WTC11 (cell line): ENCODE results near the gene MGRN1. TPM values are rescaled to one million over a fixed set of nuclear protein-coding genes. Genes with fewer than 3 reads are reported as not detected.

Experiments
- ATAC-seq: fragments of 200-7000 bp; cut with Tn5 transposase; 2 replicates; pipeline ENCODE4 v1.10.0; 2021; ENCODE audit warnings: mild to moderate bottlenecking, moderate library complexity
- CTCF ChIA-PET: fragments of 300-600 bp; sonication (Branson Sonifier 250); formaldehyde crosslinking; loops from one replicate; lab custom pipeline; 2021; ENCODE audit warnings: antibody characterized with exemption; lab: Charles Lee
- POLR2A ChIA-PET: fragments of 350-600 bp; sonication (Branson Sonifier 250); formaldehyde crosslinking; loops from one replicate; lab custom pipeline; 2021; ENCODE audit warnings: antibody characterized with exemption; lab: Charles Lee
- DNase-seq: peaks from one replicate; pipeline ENCODE4 v3.0.0; 2021; ENCODE audit warnings: low spot score
- H3K27ac Mint-ChIP-seq: 2 replicates; pipeline ENCODE4 v1.8.0; 2021; ENCODE audit warnings: mixed read lengths
- H3K27me3 Mint-ChIP-seq: 2 replicates; pipeline ENCODE4 v1.8.0; 2021; ENCODE audit warnings: low read depth, mild to moderate bottlenecking, moderate library complexity, mixed read lengths
- H3K36me3 Mint-ChIP-seq: 2 replicates; pipeline ENCODE4 v1.8.0; 2021; ENCODE audit warnings: mixed read lengths
- H3K4me1 Mint-ChIP-seq: 2 replicates; pipeline ENCODE4 v1.8.0; 2022; ENCODE audit warnings: mixed read lengths
- H3K4me3 Mint-ChIP-seq: 2 replicates; pipeline ENCODE4 v1.8.0; 2021; ENCODE audit warnings: mild to moderate bottlenecking, moderate library complexity, mixed read lengths
- H3K9me3 Mint-ChIP-seq: 2 replicates; pipeline ENCODE4 v1.8.0; 2021; ENCODE audit warnings: mixed read lengths
- AFF4 ChIP-seq: sonication (generic); formaldehyde crosslinking; IDR thresholded peaks from 2 replicates; pipeline ENCODE4 v1.8.1; 2023; ENCODE audit warnings: mild to moderate bottlenecking, missing genetic modification reagents, borderline replicate concordance
- ARID4B ChIP-seq: sonication (generic); formaldehyde crosslinking; IDR thresholded peaks from 2 replicates; pipeline ENCODE4 v1.8.0; 2023; ENCODE audit warnings: missing genetic modification reagents, mild to moderate bottlenecking, borderline replicate concordance
- CREM ChIP-seq: sonication (generic); formaldehyde crosslinking; IDR thresholded peaks from 2 replicates; pipeline ENCODE4 v1.8.1; 2022; ENCODE audit warnings: mild to moderate bottlenecking, missing genetic modification reagents, moderate library complexity
- E2F4 ChIP-seq: sonication (generic); formaldehyde crosslinking; IDR thresholded peaks from 2 replicates; pipeline ENCODE4 v1.8.1; 2022; ENCODE audit warnings: low read depth, mild to moderate bottlenecking, moderate library complexity, missing genetic modification reagents, borderline replicate concordance
- FOXJ3 ChIP-seq: sonication (generic); formaldehyde crosslinking; IDR thresholded peaks from 2 replicates; pipeline ENCODE4 v1.9.0; 2021; ENCODE audit warnings: missing genetic modification reagents, mild to moderate bottlenecking, borderline replicate concordance
- GTF2I ChIP-seq: fragments of 250-450 bp; sonication (Bioruptor Pico); conservative IDR thresholded peaks from 2 replicates; pipeline ENCODE4 v1.4.0; 2021; ENCODE audit warnings: mild to moderate bottlenecking
- IRF2 ChIP-seq: sonication (generic); formaldehyde crosslinking; IDR thresholded peaks from 2 replicates; pipeline ENCODE4 v1.8.0; 2022; ENCODE audit warnings: low read depth, missing genetic modification reagents, borderline replicate concordance
- MYBL2 ChIP-seq: sonication (generic); formaldehyde crosslinking; IDR thresholded peaks from 2 replicates; pipeline ENCODE4 v1.8.1; 2023; ENCODE audit warnings: mild to moderate bottlenecking, moderate library complexity, missing genetic modification reagents
- NR2C2 ChIP-seq: sonication (generic); formaldehyde crosslinking; IDR thresholded peaks from 2 replicates; pipeline ENCODE4 v1.8.0; 2022; ENCODE audit warnings: mild to moderate bottlenecking, missing genetic modification reagents
- OVOL2 ChIP-seq: fragments of 250-450 bp; sonication (Bioruptor Pico); IDR thresholded peaks from 2 replicates; pipeline ENCODE4 v1.9.0; 2021; ENCODE audit warnings: mild to moderate bottlenecking, borderline replicate concordance
- SMAD4 ChIP-seq: sonication (generic); formaldehyde crosslinking; IDR thresholded peaks from 2 replicates; pipeline ENCODE4 v1.8.0; 2022; ENCODE audit warnings: mild to moderate bottlenecking, missing genetic modification reagents
- TCF7 ChIP-seq: sonication (generic); formaldehyde crosslinking; IDR thresholded peaks from 2 replicates; pipeline ENCODE4 v1.8.0; 2022; ENCODE audit warnings: mild to moderate bottlenecking, low read depth, missing genetic modification reagents, moderate library complexity
- TP53 ChIP-seq: sonication (generic); formaldehyde crosslinking; IDR thresholded peaks from 2 replicates; pipeline ENCODE4 v1.8.1; 2023; ENCODE audit warnings: mild to moderate bottlenecking, missing genetic modification reagents
- ZBTB21 ChIP-seq: sonication (generic); formaldehyde crosslinking; IDR thresholded peaks from 2 replicates; pipeline ENCODE4 v1.8.1; 2023; ENCODE audit warnings: mild to moderate bottlenecking, missing genetic modification reagents, borderline replicate concordance
- ZMAT4 ChIP-seq: fragments of 250-450 bp; sonication (Bioruptor Pico); IDR thresholded peaks from 2 replicates; pipeline ENCODE4 v1.9.0; 2021; ENCODE audit warnings: mild to moderate bottlenecking
- ZNF121 ChIP-seq: sonication (generic); formaldehyde crosslinking; IDR thresholded peaks from 2 replicates; pipeline ENCODE4 v1.8.0; 2023; ENCODE audit warnings: missing genetic modification reagents
- ZNF138 ChIP-seq: sonication (generic); formaldehyde crosslinking; conservative IDR thresholded peaks from 2 replicates; pipeline ENCODE4 v1.8.1; 2022; ENCODE audit warnings: mild to moderate bottlenecking, moderate library complexity, missing genetic modification reagents
- ZNF671 ChIP-seq: fragments of 250-450 bp; sonication (Bioruptor Pico); IDR thresholded peaks from 2 replicates; pipeline ENCODE4 v1.8.0; 2021; ENCODE audit warnings: mild to moderate bottlenecking
- total RNA-seq: library from RNA; stranded (reverse); gene quantifications from 3 replicates; pipeline ENCODE4 v1.2.3, GENCODE V29; 2021
- TF ChIP-seq, protein P1 (sequence below): sonication (generic); formaldehyde crosslinking; IDR thresholded peaks from 2 replicates; pipeline ENCODE4 v1.8.0; 2022; ENCODE audit warnings: mild to moderate bottlenecking, missing genetic modification reagents
- TF ChIP-seq, protein P2 (sequence below): sonication (generic); formaldehyde crosslinking; conservative IDR thresholded peaks from 2 replicates; pipeline ENCODE4 v1.8.1; 2023; ENCODE audit warnings: mild to moderate bottlenecking, low read depth, missing genetic modification reagents, moderate library complexity

The MGRN1 gene
- total RNA-seq, 1 experiment from 2014 or later = 88.8 TPM

DNA sequence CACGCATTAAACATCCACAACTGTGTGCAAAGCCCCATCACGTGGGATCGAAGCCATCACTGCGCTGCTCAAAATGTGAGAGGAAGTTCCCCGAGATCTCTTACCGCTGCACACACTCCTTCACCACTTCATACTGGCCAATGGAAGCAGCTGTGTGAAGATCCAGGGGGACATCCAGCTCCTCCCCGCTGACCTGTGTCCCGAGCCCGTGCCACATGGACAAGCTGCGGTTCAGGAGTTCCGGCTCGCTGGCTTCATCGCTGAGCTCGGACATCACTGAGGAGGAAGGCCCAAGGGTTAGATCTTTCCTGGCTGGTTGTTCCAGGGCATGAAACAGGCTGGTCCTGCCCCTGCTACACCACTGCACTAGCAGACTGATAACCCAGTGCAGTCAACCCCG is 105.2 kb downstream of the MGRN1 start (continued):
- TF ChIP-seq ARID4B (CRISPR knock-in tag) (no peak), FOXJ3 (CRISPR knock-in tag) (no peak), E2F4 (CRISPR knock-in tag) (no peak), OVOL2 (CRISPR knock-in tag) (no peak), TCF7 (no peak)

- ATAC-seq = no peak
- Mint-ChIP-seq H3K36me3 (peaks cover 19% of the 10 kb centered on the region), H3K4me3 (peak overlapping the region; percentile 93), H3K4me1 (peaks cover 9% of the 10 kb centered on the region), H3K27me3 (peaks cover 4% of the 10 kb centered on the region; the same call in 1 of the 2 replicates), H3K9me3 (no peaks in the 10 kb centered on the region), H3K27ac (peak overlapping the region; percentile 95)
- ChIA-PET POLR2A (interaction anchor here (1.1 to 1.3 kb wide), 2 partner anchors 13 to 69 kb away, joined by 9 to 11 read pairs; partner anchors contain the start of gene ROGDI), CTCF (interaction anchor here (1.5 to 3.1 kb wide), 6 partner anchors 14 to 224 kb away, joined by 6 to 26 read pairs (median 11); partner anchors contain the start of genes MGRN1 and SEC14L5)
- TF ChIP-seq ZMAT4 = no peak
- TF ChIP-seq CREM (CRISPR knock-in tag) = no peak
- no peak for TF ChIP-seq IRF2 (CRISPR knock-in tag)
- no peak for TF ChIP-seq NR2C2 (CRISPR knock-in tag)
- TF ChIP-seq AFF4 (CRISPR knock-in tag) = no peak
- DNase-seq = no peak
Measured at GRCh38 chr16:4733211-4733742, 108.7 kb downstream of the MGRN1 start.

- Mint-ChIP-seq H3K4me1 (peaks cover 9% of the 10 kb centered on the region), H3K36me3 (peaks cover 15% of the 10 kb centered on the region), H3K4me3 (peak overlapping the region; percentile 93), H3K27ac (peak overlapping the region; percentile 95), H3K9me3 (no peaks in the 10 kb centered on the region), H3K27me3 (peaks cover 4% of the 10 kb centered on the region; the same call in 1 of the 2 replicates)
- DNase-seq = no peak
- ATAC-seq = no peak
- CTCF ChIA-PET = interaction anchor here (0.5 to 3.1 kb wide), 17 partner anchors 11 to 418 kb away, joined by 3 to 26 read pairs (median 7); partner anchors contain the start of genes CDIP1, GLIS2, MGRN1 and ROGDI
- POLR2A ChIA-PET = interaction anchor here (0.8 to 2.0 kb wide), 6 partner anchors 13 to 204 kb away, joined by 3 to 11 read pairs (median 6); partner anchors contain the start of gene ROGDI
- TF ChIP-seq ZNF671 (no peak), ZNF138 (CRISPR knock-in tag) (no peak), ZNF121 (CRISPR knock-in tag) (no peak), SMAD4 (CRISPR knock-in tag) (no peak), ZBTB21 (CRISPR knock-in tag) (no peak), GTF2I (CRISPR knock-in tag) (no peak), TP53 (CRISPR knock-in tag) (no peak), MYBL2 (no peak)
- TF ChIP-seq, protein P1, sequence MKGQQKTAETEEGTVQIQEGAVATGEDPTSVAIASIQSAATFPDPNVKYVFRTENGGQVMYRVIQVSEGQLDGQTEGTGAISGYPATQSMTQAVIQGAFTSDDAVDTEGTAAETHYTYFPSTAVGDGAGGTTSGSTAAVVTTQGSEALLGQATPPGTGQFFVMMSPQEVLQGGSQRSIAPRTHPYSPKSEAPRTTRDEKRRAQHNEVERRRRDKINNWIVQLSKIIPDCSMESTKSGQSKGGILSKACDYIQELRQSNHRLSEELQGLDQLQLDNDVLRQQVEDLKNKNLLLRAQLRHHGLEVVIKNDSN (CRISPR knock-in tag) = no peak; the same call in 1 of the 2 replicates
- TF ChIP-seq, protein P2, sequence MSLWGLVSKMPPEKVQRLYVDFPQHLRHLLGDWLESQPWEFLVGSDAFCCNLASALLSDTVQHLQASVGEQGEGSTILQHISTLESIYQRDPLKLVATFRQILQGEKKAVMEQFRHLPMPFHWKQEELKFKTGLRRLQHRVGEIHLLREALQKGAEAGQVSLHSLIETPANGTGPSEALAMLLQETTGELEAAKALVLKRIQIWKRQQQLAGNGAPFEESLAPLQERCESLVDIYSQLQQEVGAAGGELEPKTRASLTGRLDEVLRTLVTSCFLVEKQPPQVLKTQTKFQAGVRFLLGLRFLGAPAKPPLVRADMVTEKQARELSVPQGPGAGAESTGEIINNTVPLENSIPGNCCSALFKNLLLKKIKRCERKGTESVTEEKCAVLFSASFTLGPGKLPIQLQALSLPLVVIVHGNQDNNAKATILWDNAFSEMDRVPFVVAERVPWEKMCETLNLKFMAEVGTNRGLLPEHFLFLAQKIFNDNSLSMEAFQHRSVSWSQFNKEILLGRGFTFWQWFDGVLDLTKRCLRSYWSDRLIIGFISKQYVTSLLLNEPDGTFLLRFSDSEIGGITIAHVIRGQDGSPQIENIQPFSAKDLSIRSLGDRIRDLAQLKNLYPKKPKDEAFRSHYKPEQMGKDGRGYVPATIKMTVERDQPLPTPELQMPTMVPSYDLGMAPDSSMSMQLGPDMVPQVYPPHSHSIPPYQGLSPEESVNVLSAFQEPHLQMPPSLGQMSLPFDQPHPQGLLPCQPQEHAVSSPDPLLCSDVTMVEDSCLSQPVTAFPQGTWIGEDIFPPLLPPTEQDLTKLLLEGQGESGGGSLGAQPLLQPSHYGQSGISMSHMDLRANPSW (CRISPR knock-in tag) = no peak
Measured at GRCh38 chr16:4733747-4734062, 109.1 kb downstream of the MGRN1 start.
